ENCODE results near the gene PMM1. TPM values are rescaled to one million over a fixed set of nuclear protein-coding genes. Genes with fewer than 3 reads are reported as not detected.

PMM1 gene
- total RNA-seq, 1 donor from 2014 or later: 12.5 TPM

- Histone ChIP-seq H3K27ac (peak overlapping the region in 1 of 2 donors; percentile 24), H3K4me1 (peaks cover 17 to 22% of the 10 kb centered on the region in 2 donors)
- DNase-seq (ENCODE audit: low spot score in 2 of 2): no peak
Observed at GRCh38 chr22:41528938-41529561, 60.6 kb downstream of the PMM1 start.

GRCh38 chr22:41528132-41528766 lies 61.4 kb downstream of the PMM1 start:
- no peak for TF ChIP-seq CTCF (IDR thresholded peaks at IDR 0.05)
- Histone ChIP-seq H3K27me3 (no peaks in the 10 kb centered on the region), H3K27ac (no peak overlapping the region), H3K36me3 (peaks cover 64% of the 10 kb centered on the region in 2 donors), H3K4me3 (no peak overlapping the region), H3K9me3 (no peaks in the 10 kb centered on the region), H3K4me1 (peaks cover 22 to 30% of the 10 kb centered on the region in 2 donors)
- DNase-seq (ENCODE audit: low spot score in 2 of 2): no peak
- intact Hi-C loops (cut with DNase I): loop anchor here (10.0 kb wide), 1 partner anchor 603 kb away; no protein-coding TSS in a partner anchor

More at GRCh38 chr22:41528938-41529561, 60.6 kb downstream of the PMM1 start:
- intact Hi-C loops (cut with DNase I): loop anchor here (10.0 kb wide), 1 partner anchor 604 kb away; no protein-coding TSS in a partner anchor
- peaks cover 66 to 69% of the 10 kb centered on the region in 2 donors for H3K36me3 ChIP-seq
- no peak overlapping the region for H3K4me3 ChIP-seq
- TF ChIP-seq CTCF (IDR thresholded peaks at IDR 0.05): no peak
- no peaks in the 10 kb centered on the region for H3K27me3 ChIP-seq
- no peaks in the 10 kb centered on the region for H3K9me3 ChIP-seq

Other genes with a start within 250 kb of the PMM1 start
- 20.2 TPM for gene TEF, start 207.9 kb downstream of the PMM1 start, total RNA-seq
- gene TOB2, start 143.0 kb downstream of the PMM1 start, total RNA-seq: 55.8 TPM
- 4.8 TPM for gene PHF5A, start 121.1 kb downstream of the PMM1 start, total RNA-seq
- gene ACO2, start 120.7 kb downstream of the PMM1 start, total RNA-seq: 81.1 TPM
- 34.7 TPM for gene POLR3H, start 45.4 kb downstream of the PMM1 start, total RNA-seq
- 119 TPM for gene CSDC2, start 28.8 kb downstream of the PMM1 start, total RNA-seq
- gene DESI1, start 31.2 kb upstream of the PMM1 start, total RNA-seq: 28.4 TPM
- 89.7 TPM for gene XRCC6, start 31.5 kb upstream of the PMM1 start, total RNA-seq
- 111 TPM for gene SNU13, start 99.0 kb upstream of the PMM1 start, total RNA-seq
- gene MEI1, start 109.7 kb upstream of the PMM1 start, total RNA-seq: not detected
- gene CCDC134, start 210.8 kb upstream of the PMM1 start, total RNA-seq: 6.4 TPM
- gene SREBF2, start 243.3 kb upstream of the PMM1 start, total RNA-seq: 46.1 TPM